Kidney epithelial cell (primary cell): ENCODE data around the gene ZNF787. TPM values are rescaled to one million over a fixed set of nuclear protein-coding genes. Genes with fewer than 3 reads are reported as not detected.
"Not testable (repeated sequence)": the region's sequence is repeated elsewhere in the genome, so short reads cannot be mapped to it uniquely, and the experiment has no call there.

Experiments
- DNase-seq: peaks from one replicate; pipeline ENCODE4 v3.0.0-alpha.2; 2010; ENCODE audit warnings: low read depth
- H3K27me3 ChIP-seq: 2 replicates; pipeline ENCODE4 v1.6.0; 2011; ENCODE audit warnings: low read length; ENCODE audit not compliant: control insufficient read depth, insufficient read depth
- H3K36me3 ChIP-seq: 2 replicates; pipeline ENCODE4 v1.5.1; 2011; ENCODE audit warnings: low read length; ENCODE audit not compliant: control insufficient read depth, insufficient read depth
- H3K4me3 ChIP-seq: 2 replicates; pipeline ENCODE4 v1.5.1; 2011; ENCODE audit warnings: low read depth, mild to moderate bottlenecking, control low read depth, low read length
- CTCF ChIP-seq: IDR thresholded peaks from 2 replicates; pipeline ENCODE4 v1.5.1; 2011; ENCODE audit warnings: mild to moderate bottlenecking, moderate library complexity, low read length, control low read depth, inconsistent platforms; ENCODE audit not compliant: insufficient read depth, poor library complexity, severe bottlenecking
- total RNA-seq: library from RNA; depleted of rRNA; stranded (reverse); fragments of >200 nt; gene quantifications from 2 replicates; pipeline ENCODE4 v1.2.3, GENCODE V29; 2015

The ZNF787 gene
- total RNA-seq, 1 donor from 2014 or later: 26.6 TPM

GRCh38 chr19:56108447-56109195, 12.5 kb downstream of the ZNF787 start:
- no peak for DNase-seq
- Histone ChIP-seq H3K27me3 (no peaks in the 10 kb centered on the region), H3K4me3 (no peak overlapping the region), H3K36me3 (no peaks in the 10 kb centered on the region)
- TF ChIP-seq CTCF: no peak

- H3K36me3 ChIP-seq: no peaks in the 10 kb centered on the region
- no peak overlapping the region for H3K4me3 ChIP-seq
- TF ChIP-seq CTCF: no peak
- no peaks in the 10 kb centered on the region for H3K27me3 ChIP-seq
- DNase-seq: no peak
Observed at GRCh38 chr19:56107626-56108351, 13.3 kb downstream of the ZNF787 start.

- no peak for DNase-seq
- Histone ChIP-seq H3K36me3 (no peaks in the 10 kb centered on the region), H3K4me3 (no peak overlapping the region), H3K27me3 (no peaks in the 10 kb centered on the region)
- TF ChIP-seq CTCF: no peak
Observed at GRCh38 chr19:56106993-56107392, 14.1 kb downstream of the ZNF787 start.

GRCh38 chr19:56106397-56106849, 14.7 kb downstream of the ZNF787 start:
- Histone ChIP-seq H3K36me3 (no peaks in the 10 kb centered on the region), H3K4me3 (no peak overlapping the region)

GRCh38 chr19:56105831-56106396, 15.2 kb downstream of the ZNF787 start:
- not testable (repeated sequence) for H3K36me3 ChIP-seq, H3K4me3 ChIP-seq, DNase-seq, H3K27me3 ChIP-seq

More at GRCh38 chr19:56106397-56106849, 14.7 kb downstream of the ZNF787 start:
- no peaks in the 10 kb centered on the region for H3K27me3 ChIP-seq
- no peak for DNase-seq
- no peak for TF ChIP-seq CTCF

GRCh38 chr19:56105090-56105701, 15.9 kb downstream of the ZNF787 start:
- H3K27me3 ChIP-seq: no peaks in the 10 kb centered on the region
- H3K36me3 ChIP-seq: peaks cover 1% of the 10 kb centered on the region
- TF ChIP-seq CTCF: peak; percentile 84
- H3K4me3 ChIP-seq: no peak overlapping the region
- DNase-seq: peak; percentile 49
